Endothelial cell of hepatic sinusoid (primary cell): Measurements from ENCODE around the gene SLC28A1.

Experiments used
- in situ Hi-C: cut with HindIII; loops from 2 replicates; pipeline ENCODE4 v1.10.0; 2017; ENCODE audit warnings: low sequenced_read_pairs

The SLC28A1 gene

GRCh38 chr15:84926491-84927230 lies 42.2 kb downstream of the SLC28A1 start:
- in situ Hi-C loops, result no loop called here

- in situ Hi-C loops, result no loop called here
Observed at GRCh38 chr15:84928843-84929168, 44.3 kb downstream of the SLC28A1 start.

- in situ Hi-C loops, result no loop called here
Observed at GRCh38 chr15:84929795-84930603, 45.5 kb downstream of the SLC28A1 start.

- in situ Hi-C loops, result no loop called here
Observed at GRCh38 chr15:84934942-84935729, 50.7 kb downstream of the SLC28A1 start.

GRCh38 chr15:84937144-84937543 lies 52.7 kb downstream of the SLC28A1 start:
- in situ Hi-C loops, result no loop called here

GRCh38 chr15:84938726-84939125 lies 54.3 kb downstream of the SLC28A1 start:
- in situ Hi-C loops, result no loop called here

- in situ Hi-C loops, result no loop called here
Observed at GRCh38 chr15:84940399-84940798, 55.9 kb downstream of the SLC28A1 start.

GRCh38 chr15:84942456-84942855 lies 58.0 kb downstream of the SLC28A1 start:
- in situ Hi-C loops, result no loop called here

GRCh38 chr15:84944311-84944710 lies 59.8 kb downstream of the SLC28A1 start:
- in situ Hi-C loops, result no loop called here

GRCh38 chr15:84944861-84945260 lies 60.4 kb downstream of the SLC28A1 start:
- in situ Hi-C loops, result no loop called here

GRCh38 chr15:84946772-84947489 lies 62.5 kb downstream of the SLC28A1 start:
- in situ Hi-C loops, result no loop called here

GRCh38 chr15:84947947-84948830 lies 63.7 kb downstream of the SLC28A1 start:
- in situ Hi-C loops, result no loop called here

- in situ Hi-C loops, result no loop called here
Observed at GRCh38 chr15:84949043-84949442, 64.6 kb downstream of the SLC28A1 start.

- in situ Hi-C loops, result no loop called here
Observed at GRCh38 chr15:84949845-84950569, 65.5 kb downstream of the SLC28A1 start.

- in situ Hi-C loops, result no loop called here
Observed at GRCh38 chr15:84950570-84951111, 66.2 kb downstream of the SLC28A1 start.

- in situ Hi-C loops, result no loop called here
Observed at GRCh38 chr15:84951736-84952135, 67.3 kb downstream of the SLC28A1 start.

GRCh38 chr15:84953136-84953535 lies 68.7 kb downstream of the SLC28A1 start:
- in situ Hi-C loops, result no loop called here

- in situ Hi-C loops, result no loop called here
Observed at GRCh38 chr15:84953726-84954125, 69.3 kb downstream of the SLC28A1 start.
